ENCODE measurements around the gene EPHB2. TPM values are rescaled to one million over a fixed set of nuclear protein-coding genes. Genes with fewer than 3 reads are reported as not detected.

The EPHB2 gene
- total RNA-seq, 2 donors from 2014 or later: not detected

GRCh38 chr1:22969304-22969709 is 258.7 kb downstream of the EPHB2 start:
- peaks cover 38 to 50% of the 10 kb centered on the region in 2 donors for H3K27me3 Mint-ChIP-seq
- no peak for DNase-seq (ENCODE audit: low spot score)
- no peak for ATAC-seq
- no peaks in the 10 kb centered on the region for H3K36me3 Mint-ChIP-seq
- no peaks in the 10 kb centered on the region for H3K9me3 Mint-ChIP-seq
- H3K27ac Mint-ChIP-seq: no peak overlapping the region
- no peaks in the 10 kb centered on the region for H3K4me1 Mint-ChIP-seq (ENCODE audit: low read depth in 2 of 2)
- no peak overlapping the region for H3K4me3 Mint-ChIP-seq

GRCh38 chr1:22970096-22970495 is 259.5 kb downstream of the EPHB2 start:
- Mint-ChIP-seq H3K27ac (no peak overlapping the region), H3K4me1 (ENCODE audit: low read depth in 2 of 2) (no peaks in the 10 kb centered on the region), H3K27me3 (peaks cover 38 to 51% of the 10 kb centered on the region in 2 donors), H3K9me3 (no peaks in the 10 kb centered on the region), H3K4me3 (no peak overlapping the region), H3K36me3 (no peaks in the 10 kb centered on the region)
- ATAC-seq (no peak), DNase-seq (ENCODE audit: low spot score) (no peak)

Other genes with a start within 250 kb of the EPHB2 start
- gene EPHA8, start 147.3 kb upstream of the EPHB2 start, total RNA-seq: not detected
- gene C1QA, start 74.2 kb upstream of the EPHB2 start, total RNA-seq: not detected
- gene C1QC, start 67.2 kb upstream of the EPHB2 start, total RNA-seq: not detected
- not detected for gene C1QB, start 57.6 kb upstream of the EPHB2 start, total RNA-seq